Endothelial cell of umbilical vein (primary cell): ENCODE measurements around the gene KRT33A. TPM values are rescaled to one million over a fixed set of nuclear protein-coding genes. Genes with fewer than 3 reads are reported as not detected.

Source experiments
- BruUV-seq: library from RNA; stranded (reverse); fragments of 400-500 nt; replicated peaks from 2 replicates; lab custom pipeline; 2021; lab: Mats Ljungman, UMichigan
- CTCF ChIA-PET: fragments of 300-600, 350-600 bp; sonication (Branson Sonifier 250); formaldehyde crosslinking; loops from one replicate; lab custom pipeline; 2021; ENCODE audit warnings: antibody characterized with exemption, inconsistent platforms; lab: Charles Lee
- POLR2A ChIA-PET: fragments of 300-600, 350-600 bp; sonication (Branson Sonifier 250); formaldehyde crosslinking; loops from one replicate; lab custom pipeline; 2021; ENCODE audit warnings: antibody characterized with exemption, inconsistent platforms; lab: Charles Lee
- DNase-seq: peaks from one replicate; pipeline ENCODE4 v3.0.0-alpha.2; 2011; ENCODE audit warnings: low read depth, low spot score
- FAIRE-seq: peaks from 2 replicates; lab custom pipeline; 2011; peaks lifted over from hg19 to GRCh38; lab: Jason Lieb, UNC
- H2AFZ ChIP-seq: 2 replicates; pipeline ENCODE4 v1.6.0; 2012; ENCODE audit warnings: low read depth, low read length, control low read depth, inconsistent platforms
- H3K27ac ChIP-seq: 2 replicates; pipeline ENCODE4 v1.5.1; 2011; ENCODE audit warnings: low read depth, mild to moderate bottlenecking, control low read depth, low read length, moderate library complexity; ENCODE audit not compliant: insufficient read depth
- H3K27me3 ChIP-seq, 2 experiments: 2 replicates each; pipeline versions ENCODE4 v1.6.0 to v1.6.1; 2011; ENCODE audit warnings: low read length in 2 of 2, mixed read lengths in 1 of 2; ENCODE audit not compliant: control insufficient read depth in 2 of 2, insufficient read depth in 2 of 2
- H3K36me3 ChIP-seq, 2 experiments: 2 replicates in 1 of 2; 3 replicates in 1 of 2; pipeline ENCODE4 v1.5.1; 2011; ENCODE audit warnings: low read length in 2 of 2, mild to moderate bottlenecking in 1 of 2, moderate library complexity in 1 of 2; ENCODE audit not compliant: control insufficient read depth in 2 of 2, insufficient read depth in 2 of 2; ENCODE audit errors: extremely low read depth in 1 of 2
- H3K4me1 ChIP-seq: 3 replicates; pipeline ENCODE4 v1.5.1; 2011; ENCODE audit warnings: mild to moderate bottlenecking, low read length; ENCODE audit not compliant: control insufficient read depth, insufficient read depth; ENCODE audit errors: extremely low read depth
- H3K4me2 ChIP-seq: 2 replicates; pipeline ENCODE4 v1.6.1; 2011; ENCODE audit warnings: low read length, control low read depth, mixed read lengths; ENCODE audit not compliant: insufficient read depth
- H3K4me3 ChIP-seq, 3 experiments: fragments of 200-600 bp in 1 of 3; sonication (generic), shearing (Covaris generic) in 1 of 3; replicated peaks in 1 of 3; 2 replicates each; pipeline ENCODE4 v1.5.1; 2011 to 2016; ENCODE audit warnings: control low read depth in 3 of 3, low read length in 3 of 3, mild to moderate bottlenecking in 2 of 3, inconsistent platforms in 1 of 3, low read depth in 1 of 3, moderate library complexity in 1 of 3; ENCODE audit not compliant: insufficient read depth in 1 of 3
- H3K79me2 ChIP-seq: 2 replicates; pipeline ENCODE4 v1.6.0; 2012; ENCODE audit warnings: low read length, inconsistent platforms; ENCODE audit not compliant: control insufficient read depth, insufficient read depth
- H3K9ac ChIP-seq: replicated peaks from 2 replicates; pipeline ENCODE3; 2011; ENCODE audit warnings: low read length, control low read depth; ENCODE audit not compliant: insufficient read depth; ENCODE audit errors: extremely low read depth
- H3K9me1 ChIP-seq: replicated peaks from 3 replicates; pipeline ENCODE4 v1.6.0; 2011; ENCODE audit warnings: mild to moderate bottlenecking, low read length; ENCODE audit not compliant: control insufficient read depth, insufficient read depth; ENCODE audit errors: extremely low read depth
- H3K9me3 ChIP-seq: replicated peaks from 2 replicates; pipeline ENCODE4 v1.5.1; 2012; ENCODE audit warnings: low read length, inconsistent platforms; ENCODE audit not compliant: control insufficient read depth, insufficient read depth
- H4K20me1 ChIP-seq: replicated peaks from 2 replicates; pipeline ENCODE3; 2011; ENCODE audit warnings: mild to moderate bottlenecking, low read length; ENCODE audit not compliant: control insufficient read depth, insufficient read depth; ENCODE audit errors: extremely low read depth
- EZH2 ChIP-seq: IDR thresholded peaks from 2 replicates; pipeline ENCODE4 v1.6.1; 2012; ENCODE audit warnings: borderline replicate concordance, low read depth, mild to moderate bottlenecking, moderate library complexity, low read length, inconsistent platforms; ENCODE audit not compliant: severe bottlenecking
- FOS ChIP-seq: IDR thresholded peaks from 2 replicates; pipeline ENCODE4 v1.6.1; 2011; ENCODE audit warnings: mild to moderate bottlenecking, low read length, moderate library complexity, borderline replicate concordance; ENCODE audit not compliant: insufficient read depth
- GATA2 ChIP-seq: IDR thresholded peaks from 2 replicates; pipeline ENCODE4 v1.7.0; 2011; ENCODE audit warnings: low read depth, mild to moderate bottlenecking, moderate library complexity, mixed read lengths, low read length; ENCODE audit not compliant: insufficient read length, insufficient read depth
- JUN ChIP-seq: IDR thresholded peaks from 2 replicates; pipeline ENCODE4 v1.6.1; 2011; ENCODE audit warnings: borderline replicate concordance, low read depth; ENCODE audit not compliant: insufficient read length, insufficient read depth
- MYC ChIP-seq: IDR thresholded peaks from one replicate; pipeline ENCODE4 v1.6.1; 2011; ENCODE audit warnings: mild to moderate bottlenecking, low read depth, low read length
- POLR2A ChIP-seq: IDR thresholded peaks from 2 replicates; pipeline ENCODE4 v1.6.1; 2012; ENCODE audit warnings: low read depth, mild to moderate bottlenecking, control low read depth, low read length
- POLR2AphosphoS5 ChIP-seq: IDR thresholded peaks from 2 replicates; pipeline ENCODE4 v1.6.1; 2012; ENCODE audit warnings: low read depth, mild to moderate bottlenecking, control low read depth, low read length, moderate library complexity; ENCODE audit not compliant: insufficient read depth
- dilution Hi-C: fragments of 300-500 bp; cut with MboI; formaldehyde crosslinking; loops from one replicate; pipeline ENCODE4 v1.15.0; 2019; ENCODE audit warnings: low sequenced_read_pairs; ENCODE audit not compliant: extremely low pct_ligation_motif_present
- intact Hi-C: fragments of 100-400 bp; cut with micrococcal nuclease; formaldehyde crosslinking; loops from one replicate; pipeline ENCODE4 v1.10.0; 2022
- polyA plus RNA-seq, 4 experiments: library from polyadenylated mRNA; depleted of rRNA in 3 of 4; stranded (reverse) in 3 of 4; unstranded in 1 of 4; fragments of >200 nt; gene quantifications; 2 replicates each; pipeline versions ENCODE4 v1.2.1 to v1.2.3, GENCODE V29; 2011 to 2012; ENCODE audit warnings: missing spikeins in 1 of 4
- total RNA-seq: library from RNA; stranded (reverse); gene quantifications from 2 replicates; pipeline ENCODE4 v1.2.3, GENCODE V29; 2021
- TF ChIP-seq, protein P1 (sequence below), 2 donors: IDR thresholded peaks; 1 replicate in 1 of 2; 2 replicates in 1 of 2; pipeline ENCODE4 v1.5.1; 2011; ENCODE audit warnings: low read length in 2 of 2, mild to moderate bottlenecking in 2 of 2, moderate library complexity in 2 of 2, control low read depth in 1 of 2, inconsistent platforms in 1 of 2, low read depth in 1 of 2; ENCODE audit not compliant: insufficient read depth in 1 of 2; ENCODE audit errors: extremely low read depth in 1 of 2
- TF ChIP-seq, protein P2 (sequence below): IDR thresholded peaks from 2 replicates; pipeline ENCODE4 v1.6.1; 2011; ENCODE audit not compliant: insufficient read depth, insufficient read length

The KRT33A gene
- total and polyA plus RNA-seq, 2 donors (not counting 3 experiments of a cell fraction or from before 2014, with no cell fraction given) = not detected

DNA sequence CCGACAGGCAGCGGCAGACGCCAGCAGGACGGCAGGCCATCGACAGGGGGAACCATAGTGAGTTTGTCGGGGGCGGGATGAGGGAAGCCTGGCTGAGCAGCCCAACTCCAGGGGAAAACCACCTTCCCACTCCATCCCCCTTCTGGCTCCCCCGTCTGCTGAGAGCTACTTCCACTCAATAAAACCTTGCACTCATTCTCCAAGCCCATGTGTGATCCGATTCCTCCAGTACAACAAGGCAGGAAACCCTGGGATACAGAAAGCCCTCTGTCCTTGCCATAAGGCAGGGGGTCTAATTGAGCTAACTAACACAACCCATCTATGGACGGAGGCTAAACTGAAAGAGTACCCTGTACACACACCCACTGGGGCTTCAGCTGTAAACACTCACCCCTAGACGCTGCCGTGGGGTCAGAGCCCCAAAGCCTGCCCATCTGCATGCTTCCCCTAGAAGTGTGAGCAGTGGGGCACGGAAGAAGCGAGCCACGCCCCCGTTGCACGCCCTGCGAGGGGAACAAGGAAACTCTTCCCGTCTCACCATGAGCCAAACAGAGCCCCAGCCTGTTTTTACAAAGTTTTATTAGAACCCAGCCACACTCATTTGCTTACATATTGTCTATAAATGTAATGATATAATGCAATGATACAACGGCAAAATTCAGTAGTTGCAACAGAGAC lies 52.0 kb downstream of the KRT33A start:
- no peak overlapping the region for H3K4me2 ChIP-seq
- no peak for DNase-seq
- intact Hi-C loops (no loop called here), dilution Hi-C loops (no loop called here)
- no peaks in the 10 kb centered on the region for H3K79me2 ChIP-seq
- no peaks in the 10 kb centered on the region for H3K9me1 ChIP-seq
- FAIRE-seq = no peak
- no peaks in the 10 kb centered on the region for H3K9me3 ChIP-seq
- no TSS peak for BruUV-seq
- CTCF ChIA-PET = no interaction called here
- H2AFZ ChIP-seq = no peak overlapping the region
- H3K27ac ChIP-seq = no peak overlapping the region
- H3K9ac ChIP-seq = no peak overlapping the region
- H3K27me3 ChIP-seq = no peaks in the 10 kb centered on the region
- POLR2A ChIA-PET = no interaction called here
- TF ChIP-seq MYC (no peak), JUN (no peak), GATA2 (no peak), EZH2 (no peak), POLR2AphosphoS5 (no peak), FOS (no peak), POLR2A (no peak)
- TF ChIP-seq, protein P1, sequence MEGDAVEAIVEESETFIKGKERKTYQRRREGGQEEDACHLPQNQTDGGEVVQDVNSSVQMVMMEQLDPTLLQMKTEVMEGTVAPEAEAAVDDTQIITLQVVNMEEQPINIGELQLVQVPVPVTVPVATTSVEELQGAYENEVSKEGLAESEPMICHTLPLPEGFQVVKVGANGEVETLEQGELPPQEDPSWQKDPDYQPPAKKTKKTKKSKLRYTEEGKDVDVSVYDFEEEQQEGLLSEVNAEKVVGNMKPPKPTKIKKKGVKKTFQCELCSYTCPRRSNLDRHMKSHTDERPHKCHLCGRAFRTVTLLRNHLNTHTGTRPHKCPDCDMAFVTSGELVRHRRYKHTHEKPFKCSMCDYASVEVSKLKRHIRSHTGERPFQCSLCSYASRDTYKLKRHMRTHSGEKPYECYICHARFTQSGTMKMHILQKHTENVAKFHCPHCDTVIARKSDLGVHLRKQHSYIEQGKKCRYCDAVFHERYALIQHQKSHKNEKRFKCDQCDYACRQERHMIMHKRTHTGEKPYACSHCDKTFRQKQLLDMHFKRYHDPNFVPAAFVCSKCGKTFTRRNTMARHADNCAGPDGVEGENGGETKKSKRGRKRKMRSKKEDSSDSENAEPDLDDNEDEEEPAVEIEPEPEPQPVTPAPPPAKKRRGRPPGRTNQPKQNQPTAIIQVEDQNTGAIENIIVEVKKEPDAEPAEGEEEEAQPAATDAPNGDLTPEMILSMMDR (IDR thresholded peaks at IDR 0.05; ENCODE audit: extremely low read depth in 1 of 2, insufficient read depth in 1 of 2, low read depth in 1 of 2, low read length in 2 of 2) = no peak
- TF ChIP-seq, protein P2, sequence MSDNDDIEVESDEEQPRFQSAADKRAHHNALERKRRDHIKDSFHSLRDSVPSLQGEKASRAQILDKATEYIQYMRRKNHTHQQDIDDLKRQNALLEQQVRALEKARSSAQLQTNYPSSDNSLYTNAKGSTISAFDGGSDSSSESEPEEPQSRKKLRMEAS = no peak
- H3K4me1 ChIP-seq = no peaks in the 10 kb centered on the region
- H4K20me1 ChIP-seq = no peaks in the 10 kb centered on the region
- no peak overlapping the region for H3K4me3 ChIP-seq
- no peaks in the 10 kb centered on the region for H3K36me3 ChIP-seq
